Endothelial cell of umbilical vein (primary cell): ENCODE data around the gene RAMP3.

Experiments
- CTCF ChIP-seq, 2 donors: IDR thresholded peaks; 1 replicate in 1 of 2; 2 replicates in 1 of 2; pipeline ENCODE4 v1.5.1; 2011; ENCODE audit warnings: low read length in 2 of 2, mild to moderate bottlenecking in 2 of 2, moderate library complexity in 2 of 2, control low read depth in 1 of 2, inconsistent platforms in 1 of 2, low read depth in 1 of 2; ENCODE audit not compliant: insufficient read depth in 1 of 2; ENCODE audit errors: extremely low read depth in 1 of 2
- EZH2 ChIP-seq: IDR thresholded peaks from 2 replicates; pipeline ENCODE4 v1.6.1; 2012; ENCODE audit warnings: borderline replicate concordance, low read depth, mild to moderate bottlenecking, moderate library complexity, low read length, inconsistent platforms; ENCODE audit not compliant: severe bottlenecking
- MAX ChIP-seq: IDR thresholded peaks from 2 replicates; pipeline ENCODE4 v1.6.1; 2011; ENCODE audit not compliant: insufficient read depth, insufficient read length
- MYC ChIP-seq: IDR thresholded peaks from one replicate; pipeline ENCODE4 v1.6.1; 2011; ENCODE audit warnings: mild to moderate bottlenecking, low read depth, low read length
- POLR2A ChIP-seq: IDR thresholded peaks from 2 replicates; pipeline ENCODE4 v1.6.1; 2012; ENCODE audit warnings: low read depth, mild to moderate bottlenecking, control low read depth, low read length
- POLR2AphosphoS5 ChIP-seq: IDR thresholded peaks from 2 replicates; pipeline ENCODE4 v1.6.1; 2012; ENCODE audit warnings: low read depth, mild to moderate bottlenecking, control low read depth, low read length, moderate library complexity; ENCODE audit not compliant: insufficient read depth

- no peak for TF ChIP-seq POLR2AphosphoS5
- no peak for TF ChIP-seq CTCF (IDR thresholded peaks at IDR 0.05; ENCODE audit: extremely low read depth in 1 of 2, insufficient read depth in 1 of 2, low read depth in 1 of 2, low read length in 2 of 2)
- no peak for TF ChIP-seq MAX
- TF ChIP-seq POLR2A, result no peak
- TF ChIP-seq EZH2, result no peak
- no peak for TF ChIP-seq MYC
Observed at GRCh38 chr7:45189151-45189970, 31.8 kb downstream of the RAMP3 start.
